Measurements from ENCODE around the gene FUOM.

The FUOM gene

GRCh38 chr10:133366751-133367150 lies 8.9 kb upstream of the FUOM start:
- DNase-seq (ENCODE audit: low spot score) = no peak

GRCh38 chr10:133366130-133366478 lies 8.3 kb upstream of the FUOM start:
- no peak for DNase-seq (ENCODE audit: low spot score)

GRCh38 chr10:133365461-133366129 lies 7.8 kb upstream of the FUOM start:
- no peak for DNase-seq (ENCODE audit: low spot score)

- DNase-seq (ENCODE audit: low spot score) = no peak
These were observed 7.0 kb upstream of the FUOM start for GRCh38 chr10:133364645-133365431.

- no peak for DNase-seq (ENCODE audit: low spot score)
These were observed 5.0 kb upstream of the FUOM start for GRCh38 chr10:133362846-133363245.

- DNase-seq (ENCODE audit: low spot score) = no peak
These were observed 4.1 kb upstream of the FUOM start for GRCh38 chr10:133361773-133362441.

GRCh38 chr10:133361227-133361626 lies 3.4 kb upstream of the FUOM start:
- DNase-seq (ENCODE audit: low spot score) = no peak

- DNase-seq (ENCODE audit: low spot score) = no peak
These were observed 2.3 kb upstream of the FUOM start for GRCh38 chr10:133359972-133360610.

GRCh38 chr10:133359554-133359971 lies 1.7 kb upstream of the FUOM start:
- no peak for DNase-seq (ENCODE audit: low spot score)

- no peak for DNase-seq (ENCODE audit: low spot score)
These were observed 1.1 kb upstream of the FUOM start for GRCh38 chr10:133358925-133359310.

- DNase-seq (ENCODE audit: low spot score) = no peak
These were observed 524 bp upstream of the FUOM start for GRCh38 chr10:133358162-133358924.

- DNase-seq (ENCODE audit: low spot score) = no peak
These were observed 1.1 kb downstream of the FUOM start for GRCh38 chr10:133356549-133357284.

- no peak for DNase-seq (ENCODE audit: low spot score)
These were observed 1.8 kb downstream of the FUOM start for GRCh38 chr10:133355991-133356390.

GRCh38 chr10:133355266-133355665 lies 2.6 kb downstream of the FUOM start:
- no peak for DNase-seq (ENCODE audit: low spot score)

GRCh38 chr10:133354672-133355240 lies 3.1 kb downstream of the FUOM start:
- no peak for DNase-seq (ENCODE audit: low spot score)

GRCh38 chr10:133353988-133354605 lies 3.7 kb downstream of the FUOM start:
- no peak for DNase-seq (ENCODE audit: low spot score)

- no peak for DNase-seq (ENCODE audit: low spot score)
These were observed 4.4 kb downstream of the FUOM start for GRCh38 chr10:133353202-133353959.

- peak; percentile 55 for DNase-seq (ENCODE audit: low spot score)
These were observed 6.2 kb downstream of the FUOM start for GRCh38 chr10:133351408-133352318.

- no peak for DNase-seq (ENCODE audit: low spot score)
These were observed 6.9 kb downstream of the FUOM start for GRCh38 chr10:133350950-133351329.

Data from iPS-NIHi11 (cell line).